Ishikawa (cell line): Measurements from ENCODE around the gene LRP8.

Experiments used
- CEBPB ChIP-seq: IDR thresholded peaks from 2 replicates; pipeline ENCODE4 v1.6.1; 2012
- CREB1 ChIP-seq: IDR thresholded peaks from 2 replicates; pipeline ENCODE4 v1.6.1; 2012; ENCODE audit warnings: low read depth
- TAF1 ChIP-seq: IDR thresholded peaks from 2 replicates; pipeline ENCODE4 v1.6.1; 2012; ENCODE audit warnings: low read depth, mild to moderate bottlenecking
- TEAD4 ChIP-seq: IDR thresholded peaks from 2 replicates; pipeline ENCODE4 v1.6.1; 2012
- YY1 ChIP-seq: IDR thresholded peaks from 2 replicates; pipeline ENCODE4 v1.6.1; 2012; ENCODE audit warnings: low read depth
- ZBTB7A ChIP-seq: IDR thresholded peaks from 2 replicates; pipeline ENCODE4 v1.6.1; 2012; ENCODE audit warnings: low read depth
- TF ChIP-seq, protein P1 (sequence below): IDR thresholded peaks from 2 replicates; pipeline ENCODE4 v1.6.1; 2012; ENCODE audit warnings: low read depth, mild to moderate bottlenecking
- TF ChIP-seq, protein P2 (sequence below): IDR thresholded peaks from 2 replicates; pipeline ENCODE4 v1.6.1; 2012

DNA sequence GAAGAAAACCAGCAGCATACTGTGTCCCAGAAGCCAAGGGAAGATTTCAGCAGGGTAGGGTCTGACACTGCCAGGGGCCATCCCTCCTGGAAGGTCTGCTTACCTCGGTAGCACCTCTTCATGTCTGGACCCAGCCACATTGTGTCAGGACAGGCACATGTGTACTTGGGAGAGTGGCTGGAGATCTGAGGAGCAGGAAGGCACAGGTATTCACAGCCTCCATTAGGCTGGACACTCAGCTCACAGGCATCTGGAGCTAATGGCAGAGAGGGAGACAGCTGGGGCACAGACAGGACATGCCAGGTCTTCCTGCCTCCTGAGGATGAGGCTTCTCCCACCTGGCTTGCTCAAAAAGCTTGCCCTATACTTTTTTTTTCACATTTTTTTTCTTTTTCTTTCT, 69.7 kb downstream of the LRP8 start:
- TF ChIP-seq, protein P1, sequence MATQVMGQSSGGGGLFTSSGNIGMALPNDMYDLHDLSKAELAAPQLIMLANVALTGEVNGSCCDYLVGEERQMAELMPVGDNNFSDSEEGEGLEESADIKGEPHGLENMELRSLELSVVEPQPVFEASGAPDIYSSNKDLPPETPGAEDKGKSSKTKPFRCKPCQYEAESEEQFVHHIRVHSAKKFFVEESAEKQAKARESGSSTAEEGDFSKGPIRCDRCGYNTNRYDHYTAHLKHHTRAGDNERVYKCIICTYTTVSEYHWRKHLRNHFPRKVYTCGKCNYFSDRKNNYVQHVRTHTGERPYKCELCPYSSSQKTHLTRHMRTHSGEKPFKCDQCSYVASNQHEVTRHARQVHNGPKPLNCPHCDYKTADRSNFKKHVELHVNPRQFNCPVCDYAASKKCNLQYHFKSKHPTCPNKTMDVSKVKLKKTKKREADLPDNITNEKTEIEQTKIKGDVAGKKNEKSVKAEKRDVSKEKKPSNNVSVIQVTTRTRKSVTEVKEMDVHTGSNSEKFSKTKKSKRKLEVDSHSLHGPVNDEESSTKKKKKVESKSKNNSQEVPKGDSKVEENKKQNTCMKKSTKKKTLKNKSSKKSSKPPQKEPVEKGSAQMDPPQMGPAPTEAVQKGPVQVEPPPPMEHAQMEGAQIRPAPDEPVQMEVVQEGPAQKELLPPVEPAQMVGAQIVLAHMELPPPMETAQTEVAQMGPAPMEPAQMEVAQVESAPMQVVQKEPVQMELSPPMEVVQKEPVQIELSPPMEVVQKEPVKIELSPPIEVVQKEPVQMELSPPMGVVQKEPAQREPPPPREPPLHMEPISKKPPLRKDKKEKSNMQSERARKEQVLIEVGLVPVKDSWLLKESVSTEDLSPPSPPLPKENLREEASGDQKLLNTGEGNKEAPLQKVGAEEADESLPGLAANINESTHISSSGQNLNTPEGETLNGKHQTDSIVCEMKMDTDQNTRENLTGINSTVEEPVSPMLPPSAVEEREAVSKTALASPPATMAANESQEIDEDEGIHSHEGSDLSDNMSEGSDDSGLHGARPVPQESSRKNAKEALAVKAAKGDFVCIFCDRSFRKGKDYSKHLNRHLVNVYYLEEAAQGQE, result no peak
- TF ChIP-seq ZBTB7A (no peak), TAF1 (no peak), YY1 (no peak), TEAD4 (no peak), CEBPB (no peak), CREB1 (no peak)
- TF ChIP-seq, protein P2, sequence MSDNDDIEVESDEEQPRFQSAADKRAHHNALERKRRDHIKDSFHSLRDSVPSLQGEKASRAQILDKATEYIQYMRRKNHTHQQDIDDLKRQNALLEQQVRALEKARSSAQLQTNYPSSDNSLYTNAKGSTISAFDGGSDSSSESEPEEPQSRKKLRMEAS, result no peak
